Body of pancreas (tissue), 4 donors: ENCODE results near the gene DGKQ. TPM values are rescaled to one million over a fixed set of nuclear protein-coding genes. Genes with fewer than 3 reads are reported as not detected.
"Not testable (repeated sequence)": the region's sequence is repeated elsewhere in the genome, so short reads cannot be mapped to it uniquely, and the experiment has no call there.

Experiments used
- ATAC-seq: fragments of 150-250 bp; one replicate; pipeline ENCODE4 v1.9.1; 2016
- DNase-seq, 4 donors: peaks; one replicate each; pipeline ENCODE4 v3.0.0-alpha.2; 2019
- H3K27ac ChIP-seq, 4 donors: fragments of 200-600 bp; sonication (generic); 1 replicate in 3 of 4; 2 replicates in 1 of 4; pipeline versions ENCODE4 v1.5.1 to v1.6.1; 2016 to 2019; ENCODE audit warnings: mild to moderate bottlenecking in 1 of 4, mixed read lengths in 1 of 4, moderate library complexity in 1 of 4
- H3K27me3 ChIP-seq, 2 donors: fragments of 200-600 bp; sonication (generic); one replicate each; pipeline ENCODE4 v1.6.0; 2016; ENCODE audit warnings: mild to moderate bottlenecking in 1 of 2
- H3K36me3 ChIP-seq, 2 donors: fragments of 200-600 bp; sonication (generic); replicated peaks in 1 of 2; 2 replicates each; pipeline ENCODE4 v1.5.1; 2016; ENCODE audit warnings: low read depth in 2 of 2; ENCODE audit not compliant: insufficient read depth in 1 of 2
- H3K4me1 ChIP-seq: fragments of 200-600 bp; sonication (generic); one replicate; pipeline ENCODE4 v1.6.0; 2016
- H3K4me3 ChIP-seq, 2 donors: fragments of 200-600 bp; sonication (generic); 1 replicate in 1 of 2; 2 replicates in 1 of 2; pipeline ENCODE4 v1.5.1; 2016 to 2019
- H3K9me3 ChIP-seq, 3 donors: fragments of 200-600 bp; sonication (generic); 1 replicate in 2 of 3; 2 replicates in 1 of 3; pipeline ENCODE4 v1.5.1; 2016
- CTCF ChIP-seq, 7 experiments: fragments of 450-650 bp in 4 of 7; fragments of 200-600 bp in 3 of 7; sonication (generic) in 3 of 7; IDR thresholded peaks; one replicate each; pipeline ENCODE4 v1.5.1; 2016 to 2019; ENCODE audit warnings: antibody characterized with exemption in 7 of 7
- POLR2A ChIP-seq, 3 donors: fragments of 450-650 bp; IDR thresholded peaks; one replicate each; pipeline ENCODE4 v1.6.1; 2016; ENCODE audit warnings: antibody characterized with exemption in 3 of 3, mild to moderate bottlenecking in 2 of 3
- WGBS, 2 donors: methylation state at CpG; one replicate each; pipeline ENCODE4 v1.1.5; 2017; 5-methylcytosine and 5-hydroxymethylcytosine counted together
- intact Hi-C: fragments of 100-400 bp; cut with DNase I; formaldehyde crosslinking; loops from one replicate; pipeline ENCODE4 v1.15.1; 2023
- total RNA-seq, 2 donors: library from RNA; depleted of rRNA; stranded (reverse); fragments of >200 nt; gene quantifications; one replicate each; pipeline ENCODE4 v1.1.0, GENCODE V29; 2016

The DGKQ gene
- total RNA-seq, 2 donors from 2014 or later = 13.2 to 17.5 TPM

GRCh38 chr4:1002131-1002630 is 28.8 kb upstream of the DGKQ start:
- Histone ChIP-seq H3K36me3 (no peaks in the 10 kb centered on the region), H3K4me3 (no peak overlapping the region), H3K27ac (no peak overlapping the region), H3K4me1 (peaks cover 32% of the 10 kb centered on the region), H3K9me3 (no peaks in the 10 kb centered on the region), H3K27me3 (peaks cover 0 to 36% of the 10 kb centered on the region in 2 donors)
- TF ChIP-seq POLR2A (IDR thresholded peaks at IDR 0.05) = no peak
- TF ChIP-seq CTCF (IDR thresholded peaks at IDR 0.05) = no peak
- WGBS, 2 donors = 4% methylated on average over 9 to 52 of the region's 54 CpGs
- DNase-seq (peak; percentile 56 to 78 (median 71)), ATAC-seq (peak; percentile 49)
- intact Hi-C loops = no loop called here

- H3K4me1 ChIP-seq = peaks cover 37% of the 10 kb centered on the region
- H3K4me3 ChIP-seq = no peak overlapping the region
- no peaks in the 10 kb centered on the region for H3K9me3 ChIP-seq
- ATAC-seq = no peak
- H3K36me3 ChIP-seq = no peaks in the 10 kb centered on the region
- intact Hi-C loops = no loop called here
- DNase-seq = no peak
- no peak overlapping the region for H3K27ac ChIP-seq
- TF ChIP-seq CTCF (IDR thresholded peaks at IDR 0.05) (no peak), POLR2A (IDR thresholded peaks at IDR 0.05) (no peak)
- 24 to 62% methylated on average over 9 to 37 of the region's 48 CpGs for WGBS, 2 donors
- peaks cover 0 to 36% of the 10 kb centered on the region in 2 donors for H3K27me3 ChIP-seq
Measured at GRCh38 chr4:1001561-1002130, 28.3 kb upstream of the DGKQ start.

GRCh38 chr4:1000686-1001260 is 27.4 kb upstream of the DGKQ start:
- Histone ChIP-seq H3K4me3 (no peak overlapping the region), H3K36me3 (no peaks in the 10 kb centered on the region), H3K9me3 (no peaks in the 10 kb centered on the region), H3K4me1 (peaks cover 37% of the 10 kb centered on the region), H3K27ac (no peak overlapping the region), H3K27me3 (peaks cover 0 to 36% of the 10 kb centered on the region in 2 donors)
- no peak for DNase-seq
- intact Hi-C loops = no loop called here
- no peak for ATAC-seq
- TF ChIP-seq CTCF (IDR thresholded peaks at IDR 0.05) (no peak), POLR2A (IDR thresholded peaks at IDR 0.05) (no peak)
- 91 to 95% methylated on average over 4 to 13 of the region's 15 CpGs for WGBS, 2 donors

GRCh38 chr4:999882-1000425 is 26.6 kb upstream of the DGKQ start:
- 48 to 64% methylated on average over 6 to 16 of the region's 18 CpGs for WGBS, 2 donors
- peaks cover 0 to 36% of the 10 kb centered on the region in 2 donors for H3K27me3 ChIP-seq
- no peak overlapping the region for H3K4me3 ChIP-seq
- TF ChIP-seq POLR2A (IDR thresholded peaks at IDR 0.05) (no peak), CTCF (IDR thresholded peaks at IDR 0.05) (no peak)
- ATAC-seq (no peak), DNase-seq (no peak)
- no peaks in the 10 kb centered on the region for H3K36me3 ChIP-seq
- H3K27ac ChIP-seq = no peak overlapping the region
- intact Hi-C loops = no loop called here
- peaks cover 37% of the 10 kb centered on the region for H3K4me1 ChIP-seq
- no peaks in the 10 kb centered on the region for H3K9me3 ChIP-seq

GRCh38 chr4:999240-999863 is 26.0 kb upstream of the DGKQ start:
- intact Hi-C loops, H3K9me3 ChIP-seq, DNase-seq, H3K36me3 ChIP-seq, H3K27ac ChIP-seq, ATAC-seq, H3K4me3 ChIP-seq: not testable (repeated sequence)
- WGBS, 2 donors = 42 to 52% methylated on average over 13 to 15 of the region's 21 CpGs
- peaks cover 37% of the 10 kb centered on the region for H3K4me1 ChIP-seq
- H3K27me3 ChIP-seq = peaks cover 0 to 36% of the 10 kb centered on the region in 2 donors
